Karpas-422 (cell line): ENCODE results near the gene TLNRD1. TPM values are rescaled to one million over a fixed set of nuclear protein-coding genes. Genes with fewer than 3 reads are reported as not detected.

Experiments used
- small RNA-seq: library from RNA; depleted of rRNA; stranded (forward); fragments of <200 nt; gene quantifications from one replicate; pipeline ENCODE3, GENCODE V24; 2014
- total RNA-seq: library from RNA; depleted of rRNA; stranded (reverse); fragments of >200 nt; shearing (Covaris generic); gene quantifications from 2 replicates; pipeline ENCODE4 v1.2.3, GENCODE V29; 2014; ENCODE audit warnings: low replicate concordance; rRNA removed

The TLNRD1 gene
- total RNA-seq, 1 experiment from 2014 or later: 5.4 TPM

Small RNAs within 50 kb of the gene (small RNA-seq; reads per million reads assigned to genes)
- gene MIR4514: not detected

Other genes with a start within 250 kb of the TLNRD1 start
- not detected in 2 replicates for gene CEMIP, start 221.6 kb upstream of the TLNRD1 start, total RNA-seq
- 10.9 and 13.7 TPM in 2 replicates for gene MESD, start 11.1 kb upstream of the TLNRD1 start, total RNA-seq
- 0.11 TPM in 1 of 2 replicates, not detected in the other for gene CFAP161, start 133.3 kb downstream of the TLNRD1 start, total RNA-seq
- 3.3 and 4.4 TPM in 2 replicates for gene IL16, start 196.0 kb downstream of the TLNRD1 start, total RNA-seq